Measurements from ENCODE around the gene SCN7A.
"Not testable (repeated sequence)": the region's sequence is repeated elsewhere in the genome, so short reads cannot be mapped to it uniquely, and the experiment has no call there.

SCN7A gene

GRCh38 chr2:166494140-166494624 lies at the start of gene SCN7A:
Gene SCN7A (minus strand): TSS chr2:166494249. CDS start chr2:166477696, 16,553 bp downstream.
- no peak for DNase-seq

GRCh38 chr2:166539340-166540162 lies 45.5 kb upstream of the SCN7A start:
- DNase-seq, result no peak

- no peak for DNase-seq
These were observed 42.1 kb upstream of the SCN7A start for GRCh38 chr2:166536111-166536510.

DNA sequence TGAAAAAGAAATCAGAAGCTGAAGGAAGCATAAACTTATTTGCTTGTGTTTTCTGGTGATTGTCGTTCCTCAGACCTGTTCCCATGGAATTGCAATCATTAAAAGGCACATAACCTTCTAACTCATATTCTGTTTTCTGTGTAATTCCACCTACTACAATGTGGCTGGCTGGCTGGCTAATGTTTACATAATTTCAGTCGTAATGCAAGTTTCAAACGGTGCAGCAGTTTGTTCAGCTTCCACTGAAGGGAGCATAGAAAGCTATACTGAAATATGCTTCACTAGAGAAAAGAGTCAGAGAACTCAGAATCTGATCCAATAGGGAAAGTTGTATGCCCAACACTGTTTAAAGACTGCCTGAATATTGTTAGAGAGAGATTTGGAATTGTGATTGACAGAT lies 27.1 kb upstream of the SCN7A start:
- no peak for DNase-seq

DNA sequence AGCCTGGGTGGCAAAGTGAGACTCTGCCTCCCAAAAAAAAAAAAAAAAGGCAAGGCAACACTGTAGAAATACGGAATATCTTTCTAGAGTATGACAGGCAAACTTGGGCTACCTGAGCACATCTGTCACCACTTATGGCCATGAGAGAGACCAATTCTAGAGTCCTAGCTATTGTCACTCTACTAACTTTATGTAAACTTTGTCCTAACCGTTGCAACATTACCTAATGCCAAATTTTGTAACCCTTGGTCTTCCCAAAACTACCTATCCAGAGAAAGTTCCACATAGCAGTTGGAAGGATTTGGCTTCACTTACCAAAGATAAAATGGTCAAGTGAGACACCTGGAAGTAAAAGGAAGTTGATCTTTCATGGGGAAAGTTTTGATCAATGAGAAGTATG lies 26.6 kb upstream of the SCN7A start:
- DNase-seq, result no peak

GRCh38 chr2:166519391-166519962 lies 25.4 kb upstream of the SCN7A start:
- no peak for DNase-seq

DNA sequence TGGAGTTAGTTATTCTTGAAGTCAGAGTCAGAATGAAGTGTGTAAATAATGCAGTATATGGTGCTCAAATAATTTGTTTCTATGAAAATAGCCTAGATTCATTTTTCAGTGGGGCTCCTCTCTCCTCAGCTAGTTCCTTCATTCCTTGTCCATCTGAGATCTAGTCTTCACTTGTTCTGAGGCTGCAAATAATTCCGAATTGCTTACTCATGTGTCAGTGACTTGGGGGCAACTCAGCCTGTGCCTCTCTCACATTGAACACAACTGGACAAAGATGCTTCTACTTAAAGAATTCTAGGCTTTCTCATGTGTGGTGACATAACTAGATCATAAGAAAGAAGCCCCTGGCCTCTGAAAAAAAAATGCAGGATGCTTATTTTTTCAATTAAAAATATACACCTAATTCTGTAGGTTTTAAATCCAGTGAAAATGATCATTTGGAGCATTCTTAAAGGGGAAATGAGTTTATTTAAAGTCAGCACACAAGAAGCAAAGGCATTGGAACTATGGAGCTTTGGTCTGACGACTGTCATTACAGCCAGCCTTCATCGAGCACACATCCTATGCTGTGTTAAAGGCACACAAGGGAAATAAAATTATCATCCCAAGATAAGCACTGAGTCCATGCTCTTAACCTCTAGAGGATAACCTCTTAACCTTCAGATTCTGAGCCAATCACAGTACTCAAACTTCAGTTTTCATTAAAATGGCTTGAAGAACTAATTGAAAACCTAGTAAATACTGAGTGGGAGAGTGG lies 24.8 kb upstream of the SCN7A start:
- DNase-seq, result no peak

- DNase-seq, result no peak
These were observed 23.5 kb upstream of the SCN7A start for GRCh38 chr2:166517533-166518061.

GRCh38 chr2:166516712-166517303 lies 22.8 kb upstream of the SCN7A start:
- DNase-seq, result no peak

DNA sequence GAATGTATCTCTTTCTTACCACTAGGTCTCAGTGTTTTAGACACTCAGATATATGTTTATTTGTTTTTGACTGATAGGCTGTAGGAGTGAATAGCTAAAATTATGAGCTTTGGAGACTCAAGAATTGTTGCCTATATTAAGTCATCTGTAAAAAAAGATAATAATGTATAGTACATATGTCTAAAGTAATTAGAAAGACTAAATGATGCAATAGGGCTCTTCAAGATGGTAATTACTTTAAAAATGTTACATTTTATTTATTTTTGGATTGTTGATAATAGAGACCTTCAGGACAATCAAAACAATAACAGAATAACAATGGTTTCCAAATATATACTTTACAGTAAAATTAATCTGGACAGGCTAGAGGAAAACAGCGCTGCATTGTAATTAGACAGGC lies 19.9 kb upstream of the SCN7A start:
- no peak for DNase-seq

GRCh38 chr2:166499281-166499680 lies 5.2 kb upstream of the SCN7A start:
- no peak for DNase-seq

- no peak for DNase-seq
These were observed 2.6 kb downstream of the SCN7A start for GRCh38 chr2:166491461-166491860.

GRCh38 chr2:166487171-166487570 lies 6.9 kb downstream of the SCN7A start:
- DNase-seq, result no peak

GRCh38 chr2:166485558-166486178 lies 8.4 kb downstream of the SCN7A start:
- no peak for DNase-seq

DNA sequence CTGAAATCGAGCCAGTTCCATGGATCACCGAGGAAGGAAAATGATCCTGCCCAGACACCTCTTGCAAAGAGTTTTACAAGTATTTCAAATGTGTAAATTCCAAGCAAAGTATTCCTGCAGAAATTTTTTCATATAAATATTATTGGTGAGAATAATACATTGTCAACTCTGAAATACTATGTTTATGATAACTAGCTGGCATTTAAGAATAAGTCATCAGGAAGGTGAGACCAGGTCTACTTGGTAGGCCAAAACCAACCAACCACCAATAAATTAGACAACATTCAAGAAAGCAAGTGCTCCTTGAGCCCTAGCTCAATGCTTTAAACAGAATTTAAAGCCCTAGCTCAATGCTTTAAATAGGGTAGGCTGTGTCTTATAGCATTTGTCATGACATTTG lies 21.7 kb downstream of the SCN7A start:
- DNase-seq, result no peak

DNA sequence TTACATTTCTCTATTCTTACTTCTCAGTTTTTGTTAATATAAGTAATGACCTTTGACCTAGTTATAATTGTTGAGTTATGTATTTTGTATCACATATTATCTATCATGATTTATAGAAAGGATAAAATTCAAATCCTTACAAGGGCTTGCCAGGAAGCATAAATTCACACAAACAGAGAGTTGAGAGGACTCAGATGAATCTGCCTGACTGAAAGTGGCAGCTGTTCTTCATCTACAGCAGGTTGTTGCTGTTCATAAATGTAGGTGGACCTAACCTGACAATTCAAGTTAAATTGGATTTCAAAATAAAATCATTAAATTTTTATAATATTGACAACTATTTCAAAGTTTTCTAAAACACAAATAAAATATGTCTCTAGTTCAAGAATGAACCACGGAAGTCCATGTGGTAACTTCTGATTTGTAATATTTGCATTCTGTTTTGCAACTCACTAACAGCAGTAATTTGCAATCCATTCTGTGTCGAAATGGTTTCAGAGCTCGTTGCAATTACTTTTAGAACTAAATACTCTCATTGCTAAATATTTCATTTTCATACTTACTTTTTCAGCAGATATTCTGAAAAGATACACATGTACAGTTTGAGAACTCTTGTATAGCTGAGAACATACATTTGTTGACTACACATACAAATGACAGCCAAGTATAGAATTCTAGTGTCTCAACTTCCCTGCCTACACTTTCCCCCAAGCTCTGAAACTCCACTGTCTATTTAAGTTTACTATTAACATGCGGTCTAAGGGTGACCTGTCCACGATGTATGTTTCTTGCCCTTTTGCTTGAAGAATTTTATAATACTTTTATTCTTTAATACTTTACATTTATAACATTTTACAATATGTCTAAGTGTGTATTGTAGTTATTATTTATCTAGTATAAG lies 25.7 kb downstream of the SCN7A start:
- DNase-seq, result no peak

- DNase-seq, result no peak
These were observed 29.9 kb downstream of the SCN7A start for GRCh38 chr2:166464187-166464586.

GRCh38 chr2:166463640-166464039 lies 30.4 kb downstream of the SCN7A start:
- no peak for DNase-seq

GRCh38 chr2:166458674-166459073 lies 35.4 kb downstream of the SCN7A start:
- no peak for DNase-seq

GRCh38 chr2:166455823-166456222 lies 38.2 kb downstream of the SCN7A start:
- not testable (repeated sequence) for DNase-seq

GRCh38 chr2:166454006-166454595 lies 39.9 kb downstream of the SCN7A start:
- DNase-seq, result no peak
